NOMO-1 treated with dmso at 0.1 percent for 144 hours (cell line): ENCODE data around the gene ZNF497.
A peak's percentile ranks its signal among the peaks of the same experiment; 100 is the strongest.
"Not testable (repeated sequence)": the region's sequence is repeated elsewhere in the genome, so short reads cannot be mapped to it uniquely, and the experiment has no call there.

Experiments
- DNase-seq: peaks from one replicate; lab custom pipeline; 2025; ENCODE audit not compliant: unreplicated experiment; lab: John Stamatoyannopoulos, UW

The ZNF497 gene

DNA sequence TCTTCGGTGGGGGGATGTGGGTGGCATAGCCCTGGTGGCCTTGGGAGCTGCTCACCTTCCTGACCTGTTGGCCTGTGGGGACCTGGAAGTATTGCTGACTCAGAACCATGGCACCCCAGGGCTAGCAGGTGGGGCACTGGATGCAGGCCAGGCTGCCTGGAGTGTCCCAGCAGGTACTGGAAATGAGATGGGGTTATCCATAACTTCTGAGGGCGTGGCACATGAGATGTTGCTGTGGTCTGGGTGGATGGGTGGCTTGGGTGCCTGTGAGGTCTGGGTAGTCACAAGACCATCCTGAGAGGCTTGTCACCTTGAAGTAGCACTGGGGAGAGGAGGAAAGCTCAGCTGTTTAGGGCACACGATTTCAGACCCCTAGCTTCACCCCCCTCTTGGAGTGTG is 32.3 kb upstream of the ZNF497 start:
- DNase-seq: no peak

DNA sequence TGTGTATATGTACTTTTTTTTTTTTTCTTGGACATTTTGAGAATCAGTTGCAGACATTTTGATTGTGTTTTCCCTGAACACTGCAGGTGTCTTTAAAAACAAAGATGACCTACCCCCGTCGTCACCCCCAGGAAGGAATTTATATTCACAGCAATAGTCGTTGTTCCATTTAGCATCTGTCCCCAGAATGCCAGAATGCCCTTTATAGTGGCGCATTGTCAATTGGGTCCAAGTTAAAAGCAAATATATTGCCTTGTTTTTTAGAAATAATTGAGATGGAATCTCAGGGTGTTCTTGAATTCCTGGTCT is 31.1 kb upstream of the ZNF497 start:
- DNase-seq: no peak

DNA sequence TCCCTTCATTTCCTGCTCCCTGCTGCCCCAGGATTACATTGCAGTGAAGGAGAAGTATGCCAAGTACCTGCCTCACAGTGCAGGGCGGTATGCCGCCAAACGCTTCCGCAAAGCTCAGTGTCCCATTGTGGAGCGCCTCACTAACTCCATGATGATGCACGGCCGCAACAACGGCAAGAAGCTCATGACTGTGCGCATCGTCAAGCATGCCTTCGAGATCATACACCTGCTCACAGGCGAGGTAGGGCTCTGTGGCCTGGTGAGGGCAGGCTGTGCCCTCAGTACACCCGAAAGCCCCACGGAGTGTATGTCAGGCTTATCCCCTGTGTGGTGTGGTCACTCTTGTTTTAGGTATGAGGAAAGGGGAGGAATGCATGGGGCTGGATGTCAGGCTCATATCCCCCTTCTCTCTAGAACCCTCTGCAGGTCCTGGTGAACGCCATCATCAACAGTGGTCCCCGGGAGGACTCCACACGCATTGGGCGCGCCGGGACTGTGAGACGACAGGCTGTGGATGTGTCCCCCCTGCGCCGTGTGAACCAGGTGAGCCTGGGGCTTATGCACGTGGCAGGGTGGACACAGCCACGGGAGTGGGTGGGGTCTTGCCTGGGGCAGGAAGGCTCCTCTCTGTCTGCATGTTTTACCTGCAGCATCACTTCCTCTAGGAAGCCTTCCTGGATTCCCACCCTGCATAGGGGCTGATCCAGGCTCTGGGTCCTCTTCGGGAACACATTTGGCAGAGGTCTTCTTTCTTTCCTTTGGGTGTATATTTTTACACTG is 30.6 kb upstream of the ZNF497 start:
- no peak for DNase-seq

DNA sequence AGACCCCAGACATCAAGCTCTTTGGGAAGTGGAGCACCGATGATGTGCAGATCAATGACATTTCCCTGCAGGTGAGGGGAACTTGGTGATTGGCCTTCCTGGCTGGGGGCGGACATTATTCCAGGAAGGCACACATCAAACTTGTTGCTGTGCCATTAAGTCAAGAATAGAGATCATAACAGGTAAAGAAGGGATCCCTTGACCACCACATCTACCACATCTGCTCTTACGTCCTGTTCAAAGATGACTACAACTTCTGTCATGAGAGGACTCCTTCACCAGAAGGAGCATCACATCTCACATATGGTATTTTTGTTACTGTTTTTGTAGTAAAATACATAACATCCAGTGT is 25.6 kb upstream of the ZNF497 start:
- no peak for DNase-seq

DNA sequence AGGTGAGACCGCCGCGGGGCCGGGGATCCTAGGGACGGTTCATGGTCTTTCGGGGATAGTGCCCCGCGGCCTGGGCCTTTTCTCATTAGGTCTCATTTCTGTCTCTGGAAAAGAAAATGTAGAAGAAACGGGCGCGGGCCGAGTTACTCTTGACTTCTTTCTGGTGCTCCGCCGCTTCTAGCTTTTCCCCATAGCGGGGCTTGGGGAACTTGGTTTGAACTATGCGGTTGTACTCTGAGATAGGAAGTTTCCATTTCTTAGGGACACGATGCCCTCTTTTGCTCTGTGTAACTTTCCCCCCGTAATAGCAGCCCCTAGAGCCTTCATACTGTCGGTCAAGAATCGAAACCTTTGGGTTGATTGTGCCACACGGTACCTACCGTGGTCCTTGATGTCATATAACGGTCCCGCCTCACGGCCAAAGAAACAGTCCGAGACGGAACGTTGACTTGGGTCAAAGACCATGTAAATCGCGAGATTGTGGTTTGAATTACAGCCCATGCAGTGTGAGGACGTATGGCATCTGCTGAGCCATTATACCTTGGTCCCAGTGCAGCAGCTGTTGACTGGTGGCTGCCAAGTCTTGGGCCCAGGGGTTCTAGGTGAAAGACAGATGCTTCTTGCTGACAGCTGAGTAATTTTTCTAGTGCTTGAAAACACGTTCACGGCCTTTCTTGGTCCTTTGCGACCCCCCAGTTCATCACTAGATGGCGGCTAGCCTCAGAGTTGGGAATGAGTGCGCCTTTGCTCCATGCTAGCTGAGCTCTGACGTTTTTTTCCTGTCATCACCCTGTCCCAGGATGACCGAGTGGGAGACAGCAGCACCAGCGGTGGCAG is 25.0 kb upstream of the ZNF497 start:
- DNase-seq: no peak

DNA sequence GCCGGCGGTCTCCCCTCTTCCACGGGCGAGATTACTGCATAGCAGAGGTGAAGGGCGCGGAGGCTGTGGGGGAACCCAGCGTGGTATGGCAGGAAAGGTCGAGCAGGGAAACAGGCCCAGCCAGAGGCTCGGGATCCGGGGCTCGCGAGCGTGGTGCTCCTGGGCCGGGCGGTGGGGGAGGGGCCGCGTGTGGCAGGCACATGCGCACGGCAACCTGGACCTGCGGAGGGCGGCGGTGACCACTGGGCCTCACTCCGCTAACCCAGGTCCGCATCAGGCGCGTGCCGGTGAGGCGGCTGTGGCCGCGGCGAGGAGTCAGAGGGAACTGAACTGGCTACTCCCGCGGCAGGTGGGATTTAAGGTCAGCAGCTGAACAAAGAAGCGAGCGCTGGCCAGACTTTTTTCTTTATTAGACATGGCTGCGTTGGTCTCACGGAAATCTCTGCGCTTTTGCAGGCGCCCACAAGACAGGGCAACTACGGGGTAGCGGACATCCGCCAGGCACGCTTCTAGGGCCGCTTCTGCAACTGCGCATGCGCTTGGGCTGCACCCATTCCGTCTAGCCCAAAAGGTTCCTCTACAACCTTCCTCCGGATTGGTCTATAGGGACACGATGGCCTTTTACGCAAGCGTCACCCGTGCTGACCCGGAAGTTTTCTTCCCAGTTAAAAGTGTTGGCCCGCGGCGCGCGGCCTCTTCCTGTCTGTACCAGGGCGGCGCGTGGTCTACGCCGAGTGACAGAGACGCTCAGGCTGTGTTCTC is 24.2 kb upstream of the ZNF497 start, which contains the start of gene RPS5:
TSS of gene RPS5 (plus strand) at position 694 of the 762 bp plus-strand sequence. CDS start 869 bp downstream, outside the sequence.
- DNase-seq: peak; percentile 97

DNA sequence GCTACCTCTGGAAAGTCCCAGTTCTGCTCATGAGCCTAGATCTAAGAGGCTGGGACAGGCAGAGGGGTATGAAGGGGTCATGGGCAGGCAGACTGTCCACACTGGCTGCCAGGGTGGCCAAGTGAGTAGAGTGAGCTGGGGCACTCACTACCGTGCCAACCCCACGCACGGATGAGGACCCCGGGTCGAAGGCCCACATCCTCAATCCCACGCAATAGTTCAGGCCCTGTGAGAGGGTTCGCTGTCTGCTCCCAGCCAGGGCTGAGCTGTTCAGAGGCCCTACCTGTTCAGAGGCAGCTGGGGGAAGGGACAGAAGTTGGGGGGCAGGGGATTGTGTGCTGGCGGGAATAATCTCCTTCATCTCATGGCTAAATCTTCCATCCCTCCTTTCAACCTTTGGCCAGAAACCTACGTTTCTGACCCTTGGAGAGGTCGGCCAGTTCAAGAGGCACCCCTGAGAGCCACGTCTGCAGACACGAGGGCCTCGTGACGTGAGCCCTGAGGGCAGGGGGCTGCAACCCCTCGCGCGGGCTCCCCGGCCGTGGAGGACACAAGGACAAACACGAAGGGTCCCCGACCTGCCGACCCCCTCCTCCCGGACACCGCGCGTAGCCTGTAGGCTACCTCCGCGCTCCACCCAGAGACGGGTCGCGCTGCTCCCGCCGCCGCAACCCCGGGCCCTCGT is 23.5 kb upstream of the ZNF497 start:
- no peak for DNase-seq

DNA sequence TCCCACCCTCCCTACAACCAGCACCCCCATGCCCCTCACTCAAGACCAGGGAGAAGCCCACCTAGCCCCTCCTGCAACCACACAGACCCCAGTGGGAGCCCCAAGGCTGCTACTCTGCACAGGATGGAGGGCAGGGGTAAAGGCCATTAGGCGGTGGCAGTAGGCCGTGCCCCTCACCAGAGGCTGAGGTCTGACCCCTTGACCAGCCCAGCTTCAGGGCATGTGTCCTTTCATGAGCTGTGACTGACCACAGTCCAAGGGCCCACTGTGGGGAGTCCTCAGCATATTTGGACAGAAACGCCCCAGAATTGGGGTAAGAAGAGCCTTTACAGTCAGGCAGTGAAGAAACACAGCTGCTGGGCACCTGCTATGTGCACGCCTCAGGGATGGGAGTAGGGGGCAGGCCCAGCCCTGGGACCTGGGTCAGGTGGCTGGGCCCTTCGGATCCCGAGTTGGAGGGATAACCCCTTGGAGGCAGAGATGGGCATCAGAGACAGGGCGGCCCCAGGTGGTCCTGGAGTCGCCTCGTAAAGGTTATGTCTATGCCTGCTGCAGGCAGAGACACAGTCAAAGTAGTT is 22.9 kb upstream of the ZNF497 start:
- DNase-seq: no peak

DNA sequence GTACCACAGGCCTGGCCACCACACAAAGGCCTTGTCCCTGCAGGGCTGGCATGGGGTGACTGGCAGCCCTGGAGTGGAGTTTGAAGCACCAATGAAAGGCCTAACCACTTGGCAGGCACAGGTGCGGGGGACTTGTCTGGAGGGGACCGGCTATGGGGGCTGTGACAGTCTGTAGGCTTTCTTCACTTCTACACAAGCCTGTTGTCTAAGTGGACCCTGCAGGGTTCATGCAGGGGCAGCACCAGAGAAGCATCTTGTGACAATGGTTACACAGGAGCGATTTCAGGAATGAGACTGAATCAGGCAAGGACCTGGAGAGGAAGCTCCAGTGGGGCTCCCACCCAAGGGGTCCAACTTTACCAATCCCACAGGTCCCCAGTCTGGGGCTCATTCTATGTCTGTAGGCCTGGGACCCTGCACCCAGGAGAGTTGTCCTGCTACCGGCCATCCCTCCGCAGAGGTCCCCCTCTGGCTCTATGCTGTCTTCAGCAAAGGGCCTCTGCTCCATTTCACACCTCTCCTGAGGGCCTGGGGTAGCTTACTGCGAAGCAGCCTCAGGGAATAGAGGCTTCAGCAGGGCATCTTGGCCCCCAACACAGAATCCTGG is 20.5 kb upstream of the ZNF497 start:
- no peak for DNase-seq

DNA sequence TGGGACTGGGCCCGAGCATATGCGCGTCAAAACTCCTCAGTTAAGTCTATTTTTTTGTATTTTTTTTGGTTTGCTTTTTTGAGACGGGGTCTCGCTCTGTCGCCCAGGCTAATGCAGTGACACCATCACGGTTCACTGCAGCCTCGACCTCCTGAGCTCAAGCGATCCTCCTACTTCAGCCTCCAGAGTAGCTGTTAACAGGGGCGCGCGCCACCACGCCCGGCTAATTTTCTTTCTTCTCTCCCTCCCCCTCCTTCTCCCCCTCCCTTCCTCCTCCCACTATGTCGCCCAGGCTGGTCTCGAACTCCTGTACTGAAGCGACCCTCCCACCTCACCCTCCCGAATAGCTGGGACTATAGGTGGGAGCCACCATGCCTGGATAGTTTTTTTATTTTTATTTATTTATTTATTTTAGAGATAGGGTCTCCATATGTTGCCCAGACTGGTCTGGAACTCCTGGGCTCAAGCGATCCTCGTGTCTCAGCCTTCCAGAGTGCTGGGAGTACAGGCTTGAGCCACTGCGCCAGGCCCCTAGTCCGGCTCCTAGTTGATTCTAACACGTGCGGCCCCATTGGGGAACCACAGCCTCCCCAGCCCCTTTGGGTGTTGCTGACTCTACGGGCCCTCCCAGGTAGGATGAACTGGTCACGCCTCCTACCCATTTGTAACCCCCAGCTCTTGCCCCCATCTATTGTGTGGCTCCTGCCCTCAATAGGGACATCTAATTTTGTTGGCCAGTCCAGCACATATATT is 19.1 kb upstream of the ZNF497 start:
- no peak for DNase-seq

DNA sequence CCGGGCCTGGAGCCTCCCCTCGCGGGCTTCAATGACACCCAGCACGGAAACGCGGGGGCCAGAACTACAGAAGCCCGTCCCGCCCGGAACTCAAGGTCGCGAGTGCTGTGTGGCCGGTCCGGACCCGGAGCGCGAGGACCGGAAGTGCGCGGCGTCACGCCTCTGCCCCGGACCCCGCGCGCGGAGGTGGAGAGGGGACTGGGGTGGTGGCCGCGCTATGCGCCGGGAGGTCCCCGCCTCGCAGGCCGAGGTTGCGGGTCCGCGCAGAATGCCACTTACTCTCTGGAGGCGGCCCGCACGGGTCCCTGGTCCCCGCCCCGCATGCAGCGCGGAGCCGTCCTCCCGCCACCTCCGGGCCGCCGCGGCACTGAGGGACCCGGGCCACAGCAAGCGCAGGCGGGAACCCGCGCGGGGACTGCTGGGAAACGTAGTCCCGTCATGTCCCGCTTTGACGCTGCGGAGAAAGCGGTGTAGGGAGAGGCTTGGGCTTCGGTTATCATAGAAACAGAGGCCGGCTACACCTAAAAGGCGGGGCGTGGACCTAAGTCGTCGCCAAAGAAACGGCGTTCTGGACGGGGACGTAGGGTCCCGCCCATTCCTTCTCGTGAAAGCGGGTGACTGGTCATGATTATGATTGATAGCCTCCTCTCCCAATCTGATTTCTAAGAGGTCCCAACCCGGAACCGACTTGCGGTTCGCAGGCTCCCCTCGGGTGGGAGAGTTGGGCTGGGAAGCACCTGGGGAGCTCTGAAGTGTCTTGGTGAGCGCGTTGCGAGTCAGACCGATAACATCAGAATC is 18.3 kb upstream of the ZNF497 start, which contains the start of gene ZNF837:
TSS of gene ZNF837 (minus strand) at position 369 of the 798 bp plus-strand sequence. CDS start 11,698 bp downstream, outside the sequence.
- peak; percentile 97 for DNase-seq

DNA sequence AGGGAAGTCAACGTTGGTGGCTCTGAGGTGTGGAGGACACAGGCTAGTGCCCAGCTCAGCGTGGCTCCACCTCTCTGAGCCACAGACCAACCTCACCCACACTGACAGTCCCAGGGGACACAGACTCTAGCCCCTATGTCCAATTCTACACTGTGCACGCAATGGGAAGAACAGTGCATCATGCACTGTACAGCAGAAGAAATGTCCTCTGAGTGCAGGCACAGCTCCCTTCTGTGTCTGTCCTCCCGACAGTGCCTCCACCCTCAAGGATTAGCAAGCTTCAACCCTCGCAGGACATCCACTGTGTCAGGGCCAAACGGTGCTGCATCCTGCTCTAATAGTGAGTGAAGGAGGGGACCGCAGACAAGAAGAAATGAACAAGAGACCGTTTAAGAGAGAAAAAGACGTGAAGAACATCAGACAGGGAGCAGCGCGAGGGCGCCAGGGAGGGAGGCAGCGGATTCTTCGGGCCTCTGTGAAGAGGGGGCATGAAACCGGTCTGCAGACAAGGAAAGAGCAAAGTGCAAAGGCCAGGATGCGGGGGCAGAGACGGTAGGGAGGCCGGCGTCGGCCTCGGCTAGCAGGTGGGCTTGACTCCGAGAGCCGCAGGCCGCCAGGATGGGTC is 17.6 kb upstream of the ZNF497 start:
- DNase-seq: no peak

DNA sequence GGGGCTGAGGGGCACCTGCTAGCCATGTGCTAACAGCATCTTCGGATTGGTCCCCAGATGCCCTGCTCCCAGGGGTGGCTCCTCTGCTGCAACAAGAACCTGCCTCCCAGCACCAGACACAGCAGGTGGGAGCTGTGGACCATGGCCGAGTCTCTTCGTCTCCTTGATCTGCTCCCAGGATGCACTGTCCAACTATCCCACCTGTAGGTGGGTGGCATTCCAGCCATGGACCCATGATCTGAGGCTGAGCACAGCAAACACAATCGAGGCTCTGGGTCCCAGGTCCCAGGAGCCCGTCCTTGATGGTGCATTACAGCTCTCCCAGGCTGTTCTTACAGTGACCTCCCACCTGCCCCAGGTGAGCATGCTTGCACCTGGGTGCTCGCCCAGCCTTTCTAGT is 16.7 kb upstream of the ZNF497 start:
- no peak for DNase-seq

DNA sequence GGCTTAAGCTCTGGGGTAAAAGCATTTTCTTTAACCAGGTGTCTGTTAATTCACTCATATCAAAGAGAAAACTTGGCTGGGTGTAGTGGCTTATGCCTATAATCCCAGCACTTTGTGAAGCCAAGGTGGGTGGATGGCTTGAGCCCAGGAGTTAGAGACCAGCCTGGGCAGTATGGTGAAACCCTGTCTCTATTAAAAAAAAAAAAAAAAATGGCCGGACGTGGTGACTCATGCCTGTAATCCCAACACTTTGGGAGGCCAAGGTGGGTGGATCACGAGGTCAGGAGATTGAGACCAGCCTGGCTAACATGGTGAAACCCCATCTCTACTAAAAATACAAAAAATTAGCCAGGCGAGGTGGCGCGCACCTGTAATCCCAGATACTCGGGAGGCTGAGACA is 14.2 kb upstream of the ZNF497 start:
- DNase-seq: not testable (repeated sequence)

DNA sequence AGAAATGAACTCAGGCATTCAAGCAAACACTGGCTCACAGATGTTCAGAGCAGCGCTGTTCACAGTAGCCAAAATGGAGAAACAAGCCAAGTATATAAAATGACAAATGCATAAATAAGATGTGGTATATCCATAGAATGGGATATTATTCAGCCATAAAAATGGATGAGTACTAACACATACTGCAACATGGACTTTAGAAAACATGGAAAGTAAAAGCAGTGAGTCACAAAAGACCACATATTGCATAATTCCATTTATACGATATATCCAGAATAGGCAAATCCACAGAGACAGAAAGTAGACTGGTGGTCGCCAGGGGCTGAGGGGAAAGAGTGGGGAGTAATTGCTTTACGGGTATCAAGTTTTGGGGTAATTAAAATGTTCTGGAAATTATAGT is 11.6 kb upstream of the ZNF497 start:
- DNase-seq: no peak

DNA sequence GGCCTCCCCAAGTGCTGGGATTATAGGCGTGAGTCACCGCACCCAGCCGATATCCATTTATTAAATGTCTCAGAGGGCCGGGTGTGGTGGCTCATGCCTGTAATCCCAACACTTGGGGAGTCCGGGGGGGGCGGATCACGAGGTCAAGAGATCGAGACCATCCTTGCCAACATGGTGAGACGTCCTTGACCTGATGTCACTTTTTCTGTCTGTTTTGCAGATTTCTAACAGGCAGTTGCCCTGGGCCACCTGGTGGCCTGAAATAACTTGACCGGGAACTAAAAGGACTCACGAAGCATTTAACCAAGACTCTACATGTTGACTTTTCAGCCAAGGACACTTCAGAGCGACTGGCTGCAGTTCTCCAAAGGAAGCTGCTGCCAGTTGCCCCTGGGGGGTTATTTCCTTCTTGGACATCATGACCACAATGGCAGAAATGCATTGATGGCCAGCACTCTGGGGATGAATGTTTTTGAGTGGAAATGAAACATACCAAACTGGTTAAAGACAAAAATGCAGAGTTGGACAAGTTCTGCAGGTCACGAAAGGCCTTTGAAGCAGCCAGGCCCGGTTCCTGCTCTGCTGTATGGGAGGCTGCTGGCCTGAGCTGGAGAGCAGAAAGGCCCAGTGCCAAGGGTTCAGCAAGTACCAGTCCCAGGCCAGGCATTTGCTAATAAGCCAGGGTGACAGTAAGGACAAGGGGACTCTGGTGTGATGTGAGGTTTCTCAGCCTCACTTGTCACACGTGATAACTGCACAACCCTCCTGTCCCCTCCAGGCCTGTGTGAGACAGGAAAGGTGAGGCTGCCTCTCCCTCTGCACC is 10.0 kb upstream of the ZNF497 start:
- no peak for DNase-seq

DNA sequence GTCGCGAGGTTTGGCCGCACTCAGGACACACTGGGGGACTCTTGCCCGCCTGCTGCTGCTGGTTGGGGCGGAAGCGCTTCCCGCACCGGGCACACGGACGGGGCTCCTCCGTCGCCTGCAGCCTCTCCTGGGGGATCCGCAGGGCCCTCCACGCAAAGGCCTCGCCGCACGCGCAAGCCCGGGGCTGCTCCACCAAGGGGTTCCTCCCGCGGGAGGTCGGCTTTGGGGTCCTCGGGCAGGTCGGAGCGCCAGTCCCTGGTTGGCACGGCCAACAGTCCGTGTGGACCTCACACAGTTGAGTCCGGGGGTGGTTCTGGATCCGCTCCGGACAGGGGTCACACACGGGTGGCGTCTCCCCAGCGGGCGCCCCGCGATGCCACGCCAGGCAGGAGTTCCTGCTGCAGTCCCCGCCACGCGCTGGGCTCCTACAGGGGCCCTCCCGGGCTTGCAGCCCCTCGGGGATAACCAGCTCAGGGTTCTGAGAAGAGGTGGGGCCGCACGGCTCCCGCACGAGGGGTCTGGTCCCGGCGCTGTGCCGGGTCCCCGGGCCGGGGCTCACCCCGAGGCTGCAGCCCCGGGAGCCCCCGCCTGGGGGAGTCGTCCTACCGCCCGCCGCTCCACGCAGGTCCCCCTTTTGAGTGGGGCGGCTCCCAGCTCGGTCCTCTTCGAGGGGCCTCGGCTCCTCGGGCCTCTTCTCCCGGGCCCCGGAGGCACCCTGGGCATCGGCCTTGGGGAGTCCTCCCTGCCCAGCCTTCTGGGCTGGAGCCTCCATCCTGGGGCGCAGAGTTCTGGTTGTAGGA is 6.2 kb upstream of the ZNF497 start:
- no peak for DNase-seq
